SH-SY5Y (cell line): ENCODE results near the gene ZSCAN20.

Source experiments
- GATA2 ChIP-seq: IDR thresholded peaks from 2 replicates; pipeline ENCODE4 v1.6.1; 2011; ENCODE audit warnings: mild to moderate bottlenecking, low read depth, low read length
- GATA3 ChIP-seq: IDR thresholded peaks from 2 replicates; pipeline ENCODE4 v1.6.1; 2011; ENCODE audit warnings: low read depth, mild to moderate bottlenecking, low read length, moderate library complexity

GRCh38 chr1:33507661-33508060 lies 35.2 kb downstream of the ZSCAN20 start:
- TF ChIP-seq GATA2 (no peak), GATA3 (no peak)
